HG03135 (cell line): Measurements from ENCODE around the gene USO1.
A peak's percentile ranks its signal among the peaks of the same experiment; 100 is the strongest.
"Not testable (repeated sequence)": the region's sequence is repeated elsewhere in the genome, so short reads cannot be mapped to it uniquely, and the experiment has no call there.

Experiments used
- ATAC-seq: cut with Tn5 transposase; IDR thresholded peaks from one replicate; pipeline ENCODE4 v1.9.1; 2021; ENCODE audit warnings: mild to moderate bottlenecking, moderate library complexity; ENCODE audit not compliant: unreplicated experiment

The USO1 gene

DNA sequence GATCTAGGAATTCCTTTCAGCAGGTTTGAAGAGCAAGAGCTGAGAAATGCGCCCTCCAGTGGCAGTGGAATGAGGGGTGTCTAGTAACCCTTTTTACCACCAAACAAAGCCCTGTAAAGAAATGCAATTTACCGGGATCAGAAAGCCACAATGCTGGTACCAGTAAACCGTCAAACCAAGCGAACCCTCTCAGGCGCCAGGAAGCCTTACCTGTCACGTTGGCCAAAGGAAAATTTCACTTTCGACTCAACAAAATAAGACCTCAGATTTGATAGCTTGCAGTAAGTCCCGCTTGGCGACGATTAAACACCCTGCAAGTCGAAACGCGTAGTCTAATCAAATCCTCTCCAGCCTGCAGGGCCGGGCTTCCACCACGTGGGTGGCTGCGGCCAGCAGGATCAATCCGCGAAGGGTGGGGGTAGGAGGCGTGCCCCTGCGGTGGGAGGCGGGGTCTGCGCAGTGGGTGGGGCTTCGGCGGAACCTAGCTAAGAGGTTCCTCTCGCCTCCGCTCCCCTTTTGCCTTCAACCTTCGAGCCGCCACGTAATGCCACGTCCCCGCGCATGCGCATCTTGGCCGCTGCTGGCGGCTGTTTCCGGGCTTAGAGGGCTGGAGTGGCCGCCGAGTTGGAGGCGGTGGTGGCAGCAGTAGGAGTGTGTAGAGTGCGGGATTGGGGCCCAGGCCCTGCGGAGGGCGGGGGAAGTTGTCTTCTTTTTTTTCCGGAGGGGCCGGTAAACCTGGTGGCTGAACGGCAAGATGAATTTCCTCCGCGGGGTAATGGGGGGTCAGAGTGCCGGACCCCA lies at the start of gene USO1:
TSS of gene USO1 (plus strand) at position 512 of the 801 bp plus-strand sequence. CDS start at position 755, 243 bp downstream.
- ATAC-seq = peak; percentile 87

DNA sequence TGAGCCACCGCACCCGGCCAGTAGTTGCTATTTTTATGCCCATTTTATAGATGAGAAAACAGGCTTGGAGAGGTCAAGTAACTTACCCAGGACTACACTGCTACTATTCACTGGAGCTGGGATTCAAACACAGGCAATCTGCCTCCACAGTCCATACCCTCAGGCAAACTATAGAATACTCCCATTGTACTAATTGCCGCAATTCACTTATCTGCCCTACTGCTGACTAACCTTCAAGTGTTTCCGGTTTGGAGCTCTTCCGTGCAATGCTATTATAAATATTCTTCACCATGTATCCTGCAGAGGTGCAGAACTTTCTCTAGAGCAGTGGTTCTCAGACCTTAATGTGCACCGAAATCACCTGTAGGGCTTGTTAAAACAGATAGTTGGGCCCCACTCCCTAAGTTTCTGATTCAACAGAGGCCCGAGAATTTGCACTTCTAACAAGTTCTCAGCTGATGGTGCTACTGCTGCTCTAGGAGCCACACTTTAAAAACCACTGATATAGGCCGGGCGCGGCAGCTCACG lies 49.3 kb upstream of the USO1 start:
- ATAC-seq = no peak

DNA sequence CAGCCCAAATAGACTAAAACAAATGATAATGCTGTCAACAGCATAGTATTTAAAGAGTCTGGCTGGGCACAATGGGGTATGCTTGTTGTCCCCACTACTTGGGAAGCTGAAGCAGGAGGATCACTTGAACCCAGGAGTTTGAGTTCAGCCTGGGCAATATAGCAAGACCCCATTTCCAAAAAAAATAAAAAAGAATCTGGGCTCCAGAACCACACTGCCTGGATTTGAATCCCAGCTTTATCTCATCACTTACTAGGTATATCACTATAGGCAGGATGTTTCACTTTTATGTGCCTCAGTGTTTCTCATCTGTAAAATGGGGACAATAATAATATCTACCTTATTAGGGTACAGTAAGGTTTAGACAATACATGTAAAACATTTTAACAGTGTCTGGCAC lies 45.9 kb upstream of the USO1 start:
- ATAC-seq = no peak

DNA sequence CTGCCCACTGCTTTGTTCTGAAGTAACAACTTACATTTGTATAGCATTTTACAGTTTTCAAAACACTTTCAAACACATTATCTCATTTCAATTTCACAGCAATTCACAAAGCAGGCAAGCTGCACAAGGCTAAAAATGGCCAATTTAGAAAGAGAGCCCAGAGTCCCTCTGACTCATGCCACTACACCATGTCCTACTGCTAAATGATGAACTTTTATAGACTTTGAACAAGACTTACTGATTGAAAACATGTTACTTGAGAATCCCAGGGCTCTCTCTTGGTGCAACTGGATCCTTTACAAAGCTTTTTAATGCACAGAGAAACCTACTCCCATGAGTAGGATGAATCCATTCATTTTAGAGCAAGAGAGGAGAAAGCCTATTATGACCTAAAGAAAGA lies 45.4 kb upstream of the USO1 start:
- ATAC-seq = no peak

DNA sequence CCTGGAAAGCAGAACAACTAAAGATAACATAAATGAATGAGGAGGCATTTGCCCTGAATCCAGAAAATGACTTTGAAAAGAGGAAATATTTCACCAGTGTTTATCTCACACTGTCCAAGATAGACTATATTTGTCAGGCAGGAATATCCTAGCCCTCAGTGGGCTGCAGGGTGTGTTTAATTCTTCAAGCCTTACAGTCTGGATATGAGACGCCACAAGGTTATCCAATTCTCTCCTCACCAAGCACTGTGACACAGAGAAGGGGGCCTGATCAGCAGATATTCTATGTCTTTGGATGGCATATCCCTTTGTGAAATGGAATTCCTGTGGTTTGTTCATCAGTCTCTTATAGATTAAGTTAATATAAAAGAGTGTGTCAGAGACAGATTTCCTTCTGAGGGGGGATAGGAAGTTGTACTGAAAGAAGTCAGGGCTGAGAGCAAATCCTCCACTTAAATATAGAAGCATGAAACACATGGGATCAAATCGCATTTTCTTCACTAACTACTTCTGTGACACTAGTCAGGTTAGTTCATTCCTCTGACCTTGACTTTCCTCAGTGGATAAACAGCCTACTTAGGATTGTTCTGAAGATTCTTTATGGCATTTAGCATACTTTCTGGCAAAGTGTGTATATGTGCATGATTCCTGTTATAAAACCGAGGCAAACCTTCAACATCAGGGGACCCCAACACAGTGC lies 44.4 kb upstream of the USO1 start:
- ATAC-seq = no peak

GRCh38 chr4:75683482-75684155 lies 40.8 kb upstream of the USO1 start:
- ATAC-seq = no peak

- no peak for ATAC-seq
Observed at GRCh38 chr4:75685546-75686189, 38.7 kb upstream of the USO1 start.

- ATAC-seq = no peak
Observed at GRCh38 chr4:75686346-75686745, 38.0 kb upstream of the USO1 start.

DNA sequence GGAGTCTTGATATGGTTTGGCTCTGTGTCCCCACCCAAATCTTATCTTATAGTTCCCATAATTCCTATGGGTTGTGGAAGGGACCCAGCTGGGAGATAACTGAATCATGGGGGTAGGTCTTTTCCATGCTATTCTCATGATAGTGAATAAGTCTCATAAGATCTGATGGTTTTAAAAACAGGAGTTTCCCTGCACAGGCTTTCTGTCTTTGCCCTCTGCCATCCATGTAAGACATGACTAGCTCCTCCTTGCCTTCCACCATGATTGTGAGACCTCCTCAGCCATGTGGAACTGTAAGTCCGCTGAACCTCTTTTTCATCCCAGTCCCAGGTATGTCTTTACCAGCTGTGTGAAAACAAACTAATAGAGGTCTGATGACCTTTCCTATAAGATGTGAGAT lies 37.3 kb upstream of the USO1 start:
- not testable (repeated sequence) for ATAC-seq

DNA sequence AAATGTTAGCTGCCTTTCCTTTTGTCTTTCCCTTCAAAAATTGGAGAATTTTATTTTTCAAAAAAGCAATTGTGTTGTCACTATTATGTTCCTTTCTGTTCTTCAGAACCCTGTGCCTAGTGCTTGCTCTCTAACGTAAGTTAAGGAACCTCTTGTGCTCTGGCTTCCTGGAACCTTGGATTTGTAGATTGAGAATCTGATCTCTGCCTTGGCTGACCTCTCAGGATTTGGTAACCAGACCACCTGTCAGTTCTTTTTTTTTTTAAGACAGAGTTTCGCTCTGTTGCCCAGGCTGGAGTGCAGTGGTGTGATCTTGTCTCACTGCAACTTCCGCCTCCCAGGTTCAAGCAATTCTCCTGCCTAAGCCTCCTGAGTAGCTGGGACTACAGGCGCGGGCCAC lies 32.3 kb upstream of the USO1 start:
- ATAC-seq = not testable (repeated sequence)

DNA sequence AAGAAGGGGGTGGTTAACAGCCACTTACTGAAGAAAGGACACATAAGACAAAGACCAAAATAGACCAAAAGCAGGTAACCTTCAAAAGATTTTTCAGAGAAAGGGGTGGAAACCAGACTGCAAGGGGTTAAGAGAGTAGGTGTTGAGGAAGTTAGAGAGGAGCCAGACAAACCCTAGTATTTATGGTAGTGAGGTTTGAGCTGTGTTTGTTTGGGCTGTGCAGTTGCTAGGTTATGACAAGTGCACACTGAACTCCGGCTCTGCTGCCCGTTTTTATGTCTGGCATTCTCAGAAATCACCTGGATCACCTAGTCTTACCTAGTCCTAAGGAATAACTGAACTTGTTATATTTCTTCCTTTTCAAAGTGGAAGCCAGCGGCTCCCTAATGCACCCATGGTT lies 28.3 kb upstream of the USO1 start:
- ATAC-seq = peak; percentile 43

GRCh38 chr4:75696581-75696980 lies 27.8 kb upstream of the USO1 start:
- no peak for ATAC-seq

GRCh38 chr4:75698162-75698962 lies 26.0 kb upstream of the USO1 start:
- ATAC-seq = peak; percentile 96

GRCh38 chr4:75698963-75699228 lies 25.5 kb upstream of the USO1 start:
- ATAC-seq = peak; percentile 23

DNA sequence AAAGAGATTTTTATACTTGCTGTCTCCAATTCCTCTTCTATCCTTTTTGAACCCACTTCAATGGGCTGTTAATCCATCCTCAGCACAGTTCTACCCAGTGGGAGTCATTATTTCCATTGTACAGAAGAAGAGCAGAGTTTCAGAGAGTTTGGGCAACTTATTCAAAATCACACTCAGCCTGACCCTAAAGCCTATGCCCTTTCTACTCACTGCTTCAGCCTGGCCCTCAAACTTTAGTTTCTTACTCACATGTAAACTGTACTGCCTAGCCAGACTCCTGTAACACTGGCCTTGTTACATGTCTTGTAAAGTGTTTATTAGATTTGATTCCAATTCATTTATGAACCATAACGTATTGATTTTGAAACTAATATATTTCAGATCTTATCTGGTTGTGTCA lies 25.1 kb upstream of the USO1 start:
- ATAC-seq = no peak

DNA sequence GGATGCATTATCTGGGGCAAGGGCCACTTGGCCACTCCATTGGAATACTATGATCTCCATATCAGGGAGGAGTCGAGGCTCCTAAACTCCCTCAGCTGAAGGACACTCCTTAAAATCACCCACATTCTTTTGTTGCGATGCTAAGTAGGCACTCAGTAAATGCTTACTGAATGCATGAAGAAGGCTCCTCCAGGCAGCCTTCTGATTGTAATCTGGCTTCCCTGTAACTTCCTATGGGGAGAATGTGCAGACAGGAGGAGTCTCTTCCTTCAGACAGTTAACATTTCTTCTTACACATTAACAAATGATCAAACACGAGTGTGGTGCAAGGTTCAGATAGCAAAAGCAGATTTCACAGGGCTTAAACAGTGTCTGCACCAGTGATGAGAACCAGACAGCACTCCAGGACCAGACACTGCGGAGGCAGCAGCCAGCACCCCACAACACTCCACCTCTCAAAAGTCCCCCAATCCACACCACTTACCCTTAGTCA lies 21.4 kb upstream of the USO1 start:
- no peak for ATAC-seq

DNA sequence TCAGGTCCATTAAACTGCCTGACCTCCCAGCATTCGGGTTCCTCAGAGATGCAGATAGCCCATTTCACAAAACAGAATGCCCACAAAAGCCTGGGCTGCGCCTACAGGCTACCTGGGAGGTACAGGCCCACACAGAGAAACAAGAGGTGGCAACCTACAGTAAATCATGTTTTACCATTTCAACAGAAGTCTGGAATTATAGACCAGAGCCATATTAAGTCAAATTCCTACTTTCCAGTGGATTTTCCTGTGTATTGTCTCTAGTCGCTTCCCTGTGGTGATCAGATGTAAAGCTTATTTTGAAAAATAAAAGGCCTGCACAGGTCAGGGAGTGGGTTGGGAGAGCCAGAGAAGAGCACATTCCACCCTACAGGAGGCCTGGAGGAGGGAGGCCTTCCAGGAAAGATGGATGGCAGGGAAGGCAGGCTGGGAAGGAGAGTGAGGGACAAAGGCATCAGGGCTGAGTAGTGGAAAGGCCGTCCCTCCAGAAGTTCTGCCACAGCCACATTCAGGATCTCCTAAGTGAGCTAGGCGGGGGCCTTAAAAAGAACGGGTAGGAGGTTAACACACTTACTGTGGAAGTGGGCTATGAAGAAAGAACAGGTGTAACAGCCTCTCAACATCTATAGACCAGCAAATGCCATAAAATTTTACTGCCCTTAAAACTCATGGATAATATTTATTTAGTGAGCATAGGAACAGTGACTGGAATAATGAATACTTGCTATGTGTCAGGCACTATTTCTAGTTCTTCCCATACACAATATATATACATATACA lies 19.0 kb upstream of the USO1 start:
- no peak for ATAC-seq

- ATAC-seq = no peak
Observed at GRCh38 chr4:75708218-75708691, 16.1 kb upstream of the USO1 start.

DNA sequence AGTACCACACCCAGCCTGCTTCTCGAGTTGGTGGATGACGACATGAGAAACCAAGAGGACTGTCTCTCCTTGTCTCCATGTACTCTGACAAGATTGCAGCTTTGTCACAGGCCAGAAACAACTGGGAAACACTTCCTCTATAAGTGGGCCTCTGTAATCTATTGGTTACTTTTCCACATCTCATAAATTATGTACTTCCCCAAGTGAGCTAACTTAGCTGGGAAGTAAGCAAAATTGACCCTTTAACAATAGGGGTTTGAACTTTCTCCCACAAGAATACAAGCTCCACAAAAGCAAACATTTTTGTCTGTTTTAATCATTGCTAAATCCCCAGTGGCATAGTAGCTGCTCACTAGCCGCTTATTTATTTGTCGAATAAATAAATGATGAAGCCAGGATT lies 14.1 kb upstream of the USO1 start:
- no peak for ATAC-seq
